Testis (tissue), 3 donors: ENCODE data around the gene PIGS. TPM values are rescaled to one million over a fixed set of nuclear protein-coding genes. Genes with fewer than 3 reads are reported as not detected.
A peak's percentile ranks its signal among the peaks of the same experiment; 100 is the strongest.
"Not testable (repeated sequence)": the region's sequence is repeated elsewhere in the genome, so short reads cannot be mapped to it uniquely, and the experiment has no call there.

Experiments
- DNase-seq: peaks from one replicate; pipeline ENCODE4 v3.0.0-alpha.2; 2019
- H3K27ac ChIP-seq, 2 donors: fragments of 200-600 bp; sonication (generic); one replicate each; pipeline ENCODE4 v1.5.1; 2019
- H3K27me3 ChIP-seq: fragments of 200-600 bp; sonication (generic); one replicate; pipeline ENCODE4 v1.5.1; 2019
- H3K36me3 ChIP-seq: fragments of 200-600 bp; sonication (generic); one replicate; pipeline ENCODE4 v1.5.1; 2017; ENCODE audit warnings: low read depth; ENCODE audit errors: missing control alignments
- H3K4me1 ChIP-seq: fragments of 200-600 bp; sonication (generic); one replicate; pipeline ENCODE4 v1.5.1; 2019
- H3K4me3 ChIP-seq, 2 donors: fragments of 200-600 bp; sonication (generic); one replicate each; pipeline ENCODE4 v1.5.1; 2017 to 2019
- H3K9me3 ChIP-seq: fragments of 200-600 bp; sonication (generic); one replicate; pipeline ENCODE4 v1.5.1; 2017
- POLR2A ChIP-seq: fragments of 450-650 bp; IDR thresholded peaks from one replicate; pipeline ENCODE4 v1.6.1; 2017; ENCODE audit warnings: antibody characterized with exemption, mild to moderate bottlenecking, moderate library complexity
- WGBS, 2 donors: methylation state at CpG; one replicate each; pipeline ENCODE4 v1.1.5; 2018; 5-methylcytosine and 5-hydroxymethylcytosine counted together
- intact Hi-C: fragments of 100-400 bp; cut with DNase I; formaldehyde crosslinking; loops from one replicate; pipeline ENCODE4 v1.15.1; 2023; ENCODE audit warnings: low total_unique reads
- polyA plus RNA-seq: library from polyadenylated mRNA; stranded (reverse); fragments of 350-450 nt; fragmentation: Illumina TruSeq; extraction: RNeasy Lipid Tissue Mini Kit (QIAGEN cat#74804); gene quantifications from one replicate; pipeline ENCODE4 v1.2.3, GENCODE V29; 2014; ENCODE audit warnings: low read depth, low replicate concordance; ENCODE audit not compliant: insufficient read depth
- total RNA-seq, 2 donors: library from RNA; depleted of rRNA; stranded (reverse); fragments of >200 nt; gene quantifications; one replicate each; pipeline ENCODE4 v1.2.3, GENCODE V29; 2016
- TF ChIP-seq, protein P1 (sequence below), 3 experiments: fragments of 450-650 bp in 2 of 3; fragments of 200-600 bp in 1 of 3; sonication (generic) in 1 of 3; IDR thresholded peaks; one replicate each; pipeline ENCODE4 v1.5.1; 2016 to 2019; ENCODE audit warnings: antibody characterized with exemption in 3 of 3, mild to moderate bottlenecking in 2 of 3, moderate library complexity in 1 of 3

Gene PIGS
- total and polyA plus RNA-seq, 3 donors from 2014 or later: 57.7 to 124 (median 92.4) TPM

DNA sequence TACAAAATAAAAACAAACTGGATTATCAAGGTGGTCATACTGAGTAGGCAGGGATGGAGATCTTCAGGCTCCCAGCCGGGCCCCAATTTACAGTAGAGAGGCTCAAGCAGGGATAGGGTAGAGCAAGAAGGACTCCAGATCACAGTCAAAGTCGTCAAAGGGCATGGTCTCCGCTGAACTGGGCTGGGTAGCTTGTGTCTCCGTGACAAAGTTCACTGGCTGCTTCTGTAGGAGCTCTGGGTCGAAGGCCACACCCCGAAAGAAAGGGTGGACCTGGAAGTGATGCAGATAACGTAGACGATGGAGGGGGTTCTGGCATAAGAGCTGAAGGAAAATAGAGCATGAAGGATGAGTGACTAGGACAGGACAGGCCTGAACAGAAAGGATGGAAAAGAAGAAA lies 39.1 kb upstream of the PIGS start:
- TF ChIP-seq, protein P1, sequence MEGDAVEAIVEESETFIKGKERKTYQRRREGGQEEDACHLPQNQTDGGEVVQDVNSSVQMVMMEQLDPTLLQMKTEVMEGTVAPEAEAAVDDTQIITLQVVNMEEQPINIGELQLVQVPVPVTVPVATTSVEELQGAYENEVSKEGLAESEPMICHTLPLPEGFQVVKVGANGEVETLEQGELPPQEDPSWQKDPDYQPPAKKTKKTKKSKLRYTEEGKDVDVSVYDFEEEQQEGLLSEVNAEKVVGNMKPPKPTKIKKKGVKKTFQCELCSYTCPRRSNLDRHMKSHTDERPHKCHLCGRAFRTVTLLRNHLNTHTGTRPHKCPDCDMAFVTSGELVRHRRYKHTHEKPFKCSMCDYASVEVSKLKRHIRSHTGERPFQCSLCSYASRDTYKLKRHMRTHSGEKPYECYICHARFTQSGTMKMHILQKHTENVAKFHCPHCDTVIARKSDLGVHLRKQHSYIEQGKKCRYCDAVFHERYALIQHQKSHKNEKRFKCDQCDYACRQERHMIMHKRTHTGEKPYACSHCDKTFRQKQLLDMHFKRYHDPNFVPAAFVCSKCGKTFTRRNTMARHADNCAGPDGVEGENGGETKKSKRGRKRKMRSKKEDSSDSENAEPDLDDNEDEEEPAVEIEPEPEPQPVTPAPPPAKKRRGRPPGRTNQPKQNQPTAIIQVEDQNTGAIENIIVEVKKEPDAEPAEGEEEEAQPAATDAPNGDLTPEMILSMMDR (IDR thresholded peaks at IDR 0.05): no peak
- TF ChIP-seq POLR2A: no peak

GRCh38 chr17:28604031-28604430 lies 32.7 kb upstream of the PIGS start:
- H3K27ac ChIP-seq, H3K4me1 ChIP-seq, H3K9me3 ChIP-seq, DNase-seq, intact Hi-C loops, H3K27me3 ChIP-seq, H3K36me3 ChIP-seq, H3K4me3 ChIP-seq: not testable (repeated sequence)
- 91 to 96% methylated on average over 7 to 13 of the region's 31 CpGs for WGBS, 2 donors

More for the DNA sequence above, 39.1 kb upstream of the PIGS start:
- Histone ChIP-seq H3K4me3 (no peak overlapping the region), H3K4me1 (no peaks in the 10 kb centered on the region), H3K27ac (no peak overlapping the region), H3K36me3 (no peaks in the 10 kb centered on the region), H3K9me3 (no peaks in the 10 kb centered on the region), H3K27me3 (no peaks in the 10 kb centered on the region)
- 87 to 91% methylated on average over 8 of the region's 8 CpGs for WGBS, 2 donors
- DNase-seq: no peak
- intact Hi-C loops: no loop called here

GRCh38 chr17:28599311-28600184 lies 28.2 kb upstream of the PIGS start:
- no peak for TF ChIP-seq POLR2A
- TF ChIP-seq, protein P1 (IDR thresholded peaks at IDR 0.05): no peak
- intact Hi-C loops: no loop called here
- Histone ChIP-seq H3K36me3 (no peaks in the 10 kb centered on the region), H3K27ac (peak overlapping the region; percentile 92 to 97), H3K4me1 (peaks cover 10% of the 10 kb centered on the region), H3K4me3 (peak overlapping the region; percentile 62 to 75), H3K27me3 (no peaks in the 10 kb centered on the region), H3K9me3 (no peaks in the 10 kb centered on the region)
- 16 to 18% methylated on average over 21 to 40 of the region's 40 CpGs for WGBS, 2 donors
- DNase-seq: peak; percentile 70

DNA sequence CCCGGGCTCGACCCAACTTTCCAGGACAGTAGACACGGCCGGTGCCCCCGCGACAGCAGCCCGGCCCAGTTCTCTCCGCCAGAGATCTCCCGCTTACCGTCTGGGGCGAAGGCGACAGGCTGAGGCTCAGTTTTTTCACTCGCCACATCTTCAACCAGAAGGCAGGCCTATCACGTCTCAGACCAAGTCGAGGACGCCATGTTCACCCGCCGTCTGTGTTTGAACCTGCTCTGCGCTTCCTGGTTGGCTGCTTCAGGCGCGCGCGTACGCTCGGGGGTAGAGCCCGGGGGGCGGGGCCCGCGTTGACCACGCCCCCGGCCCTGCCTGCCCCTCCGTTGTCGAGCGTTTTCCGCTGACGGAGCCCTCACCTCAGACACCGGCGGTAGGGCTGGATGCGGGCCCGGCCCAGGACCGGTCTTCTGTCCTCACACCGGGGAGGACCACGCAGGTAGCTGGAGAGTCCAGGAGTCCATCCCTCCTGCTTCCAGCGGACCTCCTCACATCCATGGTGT lies 27.5 kb upstream of the PIGS start, which contains the start of gene SPAG5:
TSS of gene SPAG5 (minus strand) at position 227 of the 512 bp plus-strand sequence. CDS start at position 148, 79 bp downstream.
- no peaks in the 10 kb centered on the region for H3K9me3 ChIP-seq
- intact Hi-C loops: no loop called here
- DNase-seq: peak; percentile 97
- peak within 1 kb of the TSS; percentile 92 to 97 for H3K27ac ChIP-seq
- H3K36me3 ChIP-seq: no peaks in the 10 kb centered on the region
- peak; percentile 74 for TF ChIP-seq POLR2A
- TF ChIP-seq, protein P1 (IDR thresholded peaks at IDR 0.05): no peak
- peak within 1 kb of the TSS; percentile 62 to 75 for H3K4me3 ChIP-seq
- 1% methylated on average over 41 of the region's 44 CpGs; no CpG with 5 or more reads in 1 of the 2 donors for WGBS, 2 donors
- H3K27me3 ChIP-seq: no peaks in the 10 kb centered on the region
- H3K4me1 ChIP-seq: peaks cover 10% of the 10 kb centered on the region

- intact Hi-C loops: no loop called here
- TF ChIP-seq, protein P1 (IDR thresholded peaks at IDR 0.05): no peak
- no peak for TF ChIP-seq POLR2A
- Histone ChIP-seq H3K4me3 (peak overlapping the region; percentile 62 to 75), H3K36me3 (no peaks in the 10 kb centered on the region), H3K4me1 (peaks cover 10% of the 10 kb centered on the region), H3K9me3 (no peaks in the 10 kb centered on the region), H3K27me3 (no peaks in the 10 kb centered on the region), H3K27ac (peak overlapping the region; percentile 52 to 97)
- 2 to 4% methylated on average over 12 to 17 of the region's 17 CpGs for WGBS, 2 donors
- no peak for DNase-seq
Observed at GRCh38 chr17:28598389-28598788, 27.1 kb upstream of the PIGS start.
